Activated CD8-positive, alpha-beta memory T cell treated with anti-CD3 and anti-CD28 coated beads, Interleukin-2, amount 10 ng/mL, durations not matched to agents 7 days and 5 days (primary cell): Measurements from ENCODE around the gene GASK1A. TPM values are rescaled to one million over a fixed set of nuclear protein-coding genes. Genes with fewer than 3 reads are reported as not detected.
"Not testable (repeated sequence)": the region's sequence is repeated elsewhere in the genome, so short reads cannot be mapped to it uniquely, and the experiment has no call there.

Experiments
- ATAC-seq: fragments of 150-1000 bp; cut with Tn5 transposase; one replicate; pipeline ENCODE4 v1.10.0; 2021; ENCODE audit warnings: moderate library complexity
- CTCF ChIA-PET: fragments of 350-600 bp; sonication (Branson Sonifier 250); formaldehyde crosslinking; loops from one replicate; lab custom pipeline; 2021; ENCODE audit warnings: antibody characterized with exemption; lab: Charles Lee
- DNase-seq: peaks from one replicate; pipeline ENCODE4 v3.0.0-alpha.2; 2020
- H3K27ac Mint-ChIP-seq: one replicate; pipeline ENCODE4 v1.8.0; 2021; ENCODE audit warnings: mild to moderate bottlenecking, mixed read lengths
- H3K27me3 Mint-ChIP-seq: one replicate; pipeline ENCODE4 v1.8.0; 2021; ENCODE audit warnings: mixed read lengths
- H3K36me3 Mint-ChIP-seq: one replicate; pipeline ENCODE4 v1.8.0; 2021; ENCODE audit warnings: mild to moderate bottlenecking, mixed read lengths
- H3K4me1 Mint-ChIP-seq: one replicate; pipeline ENCODE4 v1.8.0; 2021; ENCODE audit warnings: mixed read lengths
- H3K4me3 Mint-ChIP-seq: one replicate; pipeline ENCODE4 v1.8.0; 2021; ENCODE audit warnings: mild to moderate bottlenecking, moderate library complexity, mixed read lengths
- H3K9me3 Mint-ChIP-seq: one replicate; pipeline ENCODE4 v1.8.0; 2022; ENCODE audit warnings: low read depth, mixed read lengths
- total RNA-seq, 2 experiments: library from RNA; stranded (reverse); gene quantifications; one replicate each; pipeline ENCODE4 v1.2.3, GENCODE V29; 2021

GASK1A gene
- total RNA-seq, 2 experiments from 2014 or later: not detected

- CTCF ChIA-PET: interaction anchor here (0.7 kb wide), 1 partner anchor 38 kb away, joined by 3 read pairs; no protein-coding TSS in a partner anchor
- Mint-ChIP-seq H3K27ac (no peak overlapping the region), H3K36me3 (no peaks in the 10 kb centered on the region), H3K4me3 (no peak overlapping the region), H3K27me3 (peaks cover 20% of the 10 kb centered on the region), H3K4me1 (no peaks in the 10 kb centered on the region), H3K9me3 (no peaks in the 10 kb centered on the region)
- no peak for ATAC-seq
- no peak for DNase-seq
These were observed 14.8 kb upstream of the GASK1A start for GRCh38 chr3:42964266-42964665.

GRCh38 chr3:42970557-42970956, 8.6 kb upstream of the GASK1A start:
- ATAC-seq: no peak
- H3K4me1 Mint-ChIP-seq: no peaks in the 10 kb centered on the region
- peaks cover 9% of the 10 kb centered on the region for H3K36me3 Mint-ChIP-seq
- no peak overlapping the region for H3K4me3 Mint-ChIP-seq
- no peak for DNase-seq
- no peak overlapping the region for H3K27ac Mint-ChIP-seq
- peaks cover 6% of the 10 kb centered on the region for H3K27me3 Mint-ChIP-seq
- CTCF ChIA-PET: no interaction called here
- peaks cover 12% of the 10 kb centered on the region for H3K9me3 Mint-ChIP-seq

- no peak overlapping the region for H3K4me3 Mint-ChIP-seq
- H3K9me3 Mint-ChIP-seq: peaks cover 16% of the 10 kb centered on the region
- DNase-seq (no peak), ATAC-seq (no peak)
- H3K36me3 Mint-ChIP-seq: peaks cover 10% of the 10 kb centered on the region
- H3K27me3 Mint-ChIP-seq: peaks cover 10% of the 10 kb centered on the region
- CTCF ChIA-PET: no interaction called here
- H3K27ac Mint-ChIP-seq: no peak overlapping the region
- no peaks in the 10 kb centered on the region for H3K4me1 Mint-ChIP-seq
These were observed 7.9 kb upstream of the GASK1A start for GRCh38 chr3:42970976-42971772.

- H3K27me3 Mint-ChIP-seq: peaks cover 28% of the 10 kb centered on the region
- not testable (repeated sequence) for H3K27ac Mint-ChIP-seq, H3K4me1 Mint-ChIP-seq
These were observed 4.2 kb upstream of the GASK1A start for GRCh38 chr3:42974906-42975305.

GRCh38 chr3:42975456-42975855, 3.7 kb upstream of the GASK1A start:
- no peak for ATAC-seq
- DNase-seq: no peak
- H3K27ac Mint-ChIP-seq: no peak overlapping the region
- H3K9me3 Mint-ChIP-seq: peaks cover 19% of the 10 kb centered on the region
- CTCF ChIA-PET: no interaction called here
- peaks cover 4% of the 10 kb centered on the region for H3K4me1 Mint-ChIP-seq
- no peak overlapping the region for H3K4me3 Mint-ChIP-seq
- peaks cover 33% of the 10 kb centered on the region for H3K27me3 Mint-ChIP-seq
- H3K36me3 Mint-ChIP-seq: peaks cover 13% of the 10 kb centered on the region

More at GRCh38 chr3:42974906-42975305, 4.2 kb upstream of the GASK1A start:
- Mint-ChIP-seq H3K9me3 (peaks cover 19% of the 10 kb centered on the region), H3K36me3 (peaks cover 13% of the 10 kb centered on the region)
- CTCF ChIA-PET, ATAC-seq, DNase-seq, H3K4me3 Mint-ChIP-seq: not testable (repeated sequence)

GRCh38 chr3:42975955-42976354, 3.2 kb upstream of the GASK1A start:
- Mint-ChIP-seq H3K36me3 (peaks cover 13% of the 10 kb centered on the region), H3K4me3 (no peak overlapping the region), H3K27me3 (peaks cover 38% of the 10 kb centered on the region), H3K9me3 (peaks cover 19% of the 10 kb centered on the region), H3K4me1 (peaks cover 4% of the 10 kb centered on the region), H3K27ac (no peak overlapping the region)
- ATAC-seq (no peak), DNase-seq (no peak)
- CTCF ChIA-PET: no interaction called here

GRCh38 chr3:42980209-42980608, 1.1 kb downstream of the GASK1A start:
- peaks cover 57% of the 10 kb centered on the region for H3K27me3 Mint-ChIP-seq
- no peak overlapping the region for H3K27ac Mint-ChIP-seq
- peaks cover 4% of the 10 kb centered on the region for H3K36me3 Mint-ChIP-seq
- ATAC-seq (no peak), DNase-seq (no peak)
- CTCF ChIA-PET: no interaction called here
- H3K4me1 Mint-ChIP-seq: peaks cover 4% of the 10 kb centered on the region
- no peak overlapping the region for H3K4me3 Mint-ChIP-seq
- peaks cover 7% of the 10 kb centered on the region for H3K9me3 Mint-ChIP-seq

GRCh38 chr3:42980909-42981308, 1.8 kb downstream of the GASK1A start:
- peaks cover 4% of the 10 kb centered on the region for H3K4me1 Mint-ChIP-seq
- CTCF ChIA-PET: no interaction called here
- no peak for ATAC-seq
- peaks cover 4% of the 10 kb centered on the region for H3K9me3 Mint-ChIP-seq
- H3K27me3 Mint-ChIP-seq: peaks cover 54% of the 10 kb centered on the region
- no peak overlapping the region for H3K27ac Mint-ChIP-seq
- H3K4me3 Mint-ChIP-seq: no peak overlapping the region
- H3K36me3 Mint-ChIP-seq: peaks cover 3% of the 10 kb centered on the region
- no peak for DNase-seq

- no peaks in the 10 kb centered on the region for H3K36me3 Mint-ChIP-seq
- H3K4me1 Mint-ChIP-seq: peaks cover 4% of the 10 kb centered on the region
- DNase-seq (no peak), ATAC-seq (no peak)
- no peaks in the 10 kb centered on the region for H3K9me3 Mint-ChIP-seq
- H3K27me3 Mint-ChIP-seq: peaks cover 48% of the 10 kb centered on the region
- no peak overlapping the region for H3K27ac Mint-ChIP-seq
- no peak overlapping the region for H3K4me3 Mint-ChIP-seq
- CTCF ChIA-PET: interaction anchor here (1.4 kb wide), 1 partner anchor 21 kb away, joined by 4 read pairs; no protein-coding TSS in a partner anchor
These were observed 3.7 kb downstream of the GASK1A start for GRCh38 chr3:42982645-42983412.

- Mint-ChIP-seq H3K27me3 (peaks cover 40% of the 10 kb centered on the region), H3K4me3 (no peak overlapping the region), H3K27ac (no peak overlapping the region), H3K36me3 (no peaks in the 10 kb centered on the region), H3K9me3 (no peaks in the 10 kb centered on the region), H3K4me1 (peaks cover under 1% of the 10 kb centered on the region)
- ATAC-seq: no peak
- no peak for DNase-seq
- CTCF ChIA-PET: interaction anchor here (1.4 kb wide), 1 partner anchor 22 kb away, joined by 4 read pairs; no protein-coding TSS in a partner anchor
These were observed 4.8 kb downstream of the GASK1A start for GRCh38 chr3:42983927-42984326.

GRCh38 chr3:42984701-42985100, 5.6 kb downstream of the GASK1A start:
- H3K4me3 Mint-ChIP-seq: no peak overlapping the region
- CTCF ChIA-PET: no interaction called here

GRCh38 chr3:42988097-42988496, 9.0 kb downstream of the GASK1A start:
- Mint-ChIP-seq H3K4me1 (no peaks in the 10 kb centered on the region), H3K27me3 (peaks cover 6% of the 10 kb centered on the region), H3K4me3 (no peak overlapping the region), H3K9me3 (no peaks in the 10 kb centered on the region), H3K27ac (no peak overlapping the region), H3K36me3 (no peaks in the 10 kb centered on the region)
- no peak for ATAC-seq
- CTCF ChIA-PET: no interaction called here
- DNase-seq: no peak

More at GRCh38 chr3:42984701-42985100, 5.6 kb downstream of the GASK1A start:
- Mint-ChIP-seq H3K27me3 (peaks cover 34% of the 10 kb centered on the region), H3K27ac (no peak overlapping the region), H3K36me3 (no peaks in the 10 kb centered on the region), H3K9me3 (no peaks in the 10 kb centered on the region), H3K4me1 (no peaks in the 10 kb centered on the region)
- ATAC-seq (no peak), DNase-seq (no peak)

GRCh38 chr3:42988566-42988965, 9.5 kb downstream of the GASK1A start:
- H3K27ac Mint-ChIP-seq: no peak overlapping the region
- ATAC-seq: no peak
- CTCF ChIA-PET: no interaction called here

More at GRCh38 chr3:42988566-42988965, 9.5 kb downstream of the GASK1A start:
- Mint-ChIP-seq H3K4me1 (no peaks in the 10 kb centered on the region), H3K27me3 (peaks cover 3% of the 10 kb centered on the region), H3K9me3 (no peaks in the 10 kb centered on the region), H3K4me3 (no peak overlapping the region), H3K36me3 (no peaks in the 10 kb centered on the region)
- no peak for DNase-seq
